CD4-positive, alpha-beta T cell treated with Interleukin-15 for 4 hours (primary cell): ENCODE data around the gene COPS4.
"Not testable (repeated sequence)": the region's sequence is repeated elsewhere in the genome, so short reads cannot be mapped to it uniquely, and the experiment has no call there.

Experiments
- DNase-seq: peaks from one replicate; pipeline ENCODE4 v3.0.0-alpha.2; 2020; ENCODE audit warnings: low spot score

Gene COPS4

GRCh38 chr4:83083925-83084475 lies 49.0 kb downstream of the COPS4 start:
- DNase-seq = peak; percentile 72

GRCh38 chr4:83084956-83085355 lies 50.0 kb downstream of the COPS4 start:
- DNase-seq = not testable (repeated sequence)

DNA sequence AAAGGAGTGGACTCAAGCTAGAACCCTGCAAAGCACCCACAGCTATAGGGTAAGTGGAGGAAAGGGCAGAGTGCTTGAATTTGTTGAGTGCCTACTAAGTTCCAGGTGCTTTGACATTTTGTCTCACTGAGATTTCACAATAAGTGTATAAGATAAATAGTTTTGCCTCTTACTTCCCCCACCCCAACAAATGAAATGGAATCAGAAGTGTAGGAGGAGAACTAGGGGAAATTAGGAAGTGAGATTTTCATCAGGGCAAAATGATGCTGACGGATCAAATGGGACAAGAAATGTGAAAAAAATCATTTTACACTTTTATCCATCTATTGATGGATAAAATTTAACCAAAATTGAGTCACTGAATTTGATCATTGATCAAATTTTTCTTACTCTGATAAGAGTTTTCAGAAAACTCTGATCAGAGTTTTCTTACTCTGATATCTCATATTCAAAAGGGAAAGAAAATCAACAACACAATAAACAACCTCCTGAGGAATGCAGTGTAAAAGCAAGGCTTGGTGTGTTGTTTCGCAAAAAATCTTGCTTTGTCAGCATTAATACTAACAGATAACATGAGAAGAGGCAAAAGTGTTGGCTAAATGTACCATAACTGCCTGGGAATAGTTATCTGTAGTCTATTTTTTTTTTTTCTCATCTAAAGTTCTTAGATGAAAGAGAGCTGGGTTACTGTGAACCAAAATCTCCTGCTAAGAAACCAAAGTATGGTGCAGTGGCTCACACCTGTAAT lies 54.6 kb downstream of the COPS4 start:
- DNase-seq = no peak

- no peak for DNase-seq
Observed at GRCh38 chr4:83093060-83093640, 58.2 kb downstream of the COPS4 start.

GRCh38 chr4:83096397-83096796 lies 61.4 kb downstream of the COPS4 start:
- no peak for DNase-seq

GRCh38 chr4:83104991-83105390 lies 70.0 kb downstream of the COPS4 start:
- DNase-seq = no peak

DNA sequence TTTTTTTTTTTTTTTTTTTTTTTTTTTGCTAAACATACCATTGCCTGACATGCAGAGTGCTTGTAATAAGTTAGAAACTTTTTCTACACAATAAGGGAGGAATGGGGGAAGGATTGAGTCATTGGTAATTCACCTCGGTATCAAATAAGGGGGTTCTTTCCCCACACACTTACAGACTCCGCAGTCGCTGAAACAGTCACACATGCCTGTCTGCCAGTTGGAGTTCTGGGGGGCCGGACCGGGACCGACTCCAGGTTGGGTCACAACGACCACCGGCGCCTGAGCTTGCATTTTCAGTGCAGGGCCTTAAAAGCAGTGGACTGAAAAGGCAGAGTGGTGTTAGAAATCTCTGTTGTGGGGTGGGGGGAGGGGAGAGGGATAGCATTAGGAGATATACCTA lies 72.6 kb downstream of the COPS4 start:
- peak; percentile 35 for DNase-seq

GRCh38 chr4:83108101-83108861 lies 73.3 kb downstream of the COPS4 start:
- peak; percentile 35 for DNase-seq

GRCh38 chr4:83109480-83110222 lies 74.7 kb downstream of the COPS4 start:
- peak; percentile 31 for DNase-seq

- peak; percentile 87 for DNase-seq
Observed at GRCh38 chr4:83110223-83110945, 75.4 kb downstream of the COPS4 start.

GRCh38 chr4:83110970-83111750 lies 76.2 kb downstream of the COPS4 start:
- no peak for DNase-seq

GRCh38 chr4:83111751-83112141 lies 76.8 kb downstream of the COPS4 start:
- not testable (repeated sequence) for DNase-seq

DNA sequence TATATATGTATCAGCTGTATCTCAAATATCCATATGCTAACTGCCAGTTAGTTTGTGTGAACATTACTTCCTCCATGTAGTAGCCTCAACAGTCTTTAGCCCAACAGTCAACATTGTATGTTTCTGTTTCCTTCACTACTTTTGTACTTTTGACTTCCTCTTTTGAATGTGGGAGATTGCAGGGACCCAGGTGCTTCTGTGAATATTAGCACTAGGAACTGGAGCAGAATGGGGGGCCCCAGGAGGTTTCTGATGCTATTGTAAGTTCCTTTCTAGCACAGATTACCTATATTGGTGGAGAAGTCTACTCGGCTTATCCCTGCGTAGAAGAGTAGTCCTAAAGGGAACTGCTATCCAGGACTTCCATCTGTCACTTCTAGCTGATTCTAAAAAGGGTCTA lies 77.2 kb downstream of the COPS4 start:
- peak; percentile 22 for DNase-seq

GRCh38 chr4:83112678-83113428 lies 77.9 kb downstream of the COPS4 start:
- DNase-seq = peak; percentile 24

DNA sequence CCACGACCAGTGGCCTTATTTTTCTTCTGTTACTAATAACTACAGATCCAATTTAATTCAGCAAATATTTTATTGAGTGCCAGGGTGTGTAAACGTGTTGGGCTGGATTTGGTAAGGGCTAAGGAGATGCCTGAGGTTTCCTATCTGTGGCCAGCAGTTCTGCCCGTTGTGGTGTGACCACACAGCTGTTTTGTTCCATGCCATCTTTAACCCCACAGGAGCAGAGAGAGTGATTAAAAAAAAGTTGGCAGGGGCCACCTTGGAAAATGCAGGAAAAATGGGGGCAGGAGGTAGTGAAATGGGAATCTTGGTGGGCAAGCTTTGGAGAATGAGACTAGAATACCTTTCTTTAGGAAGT lies 78.4 kb downstream of the COPS4 start:
- no peak for DNase-seq

GRCh38 chr4:83114576-83114975 lies 79.6 kb downstream of the COPS4 start, which contains the start of gene PLAC8:
Gene PLAC8 (minus strand): TSS chr4:83114729. CDS start chr4:83107921, 6,808 bp downstream.
- DNase-seq = peak; percentile 72

GRCh38 chr4:83115000-83115399 lies 80.0 kb downstream of the COPS4 start:
- DNase-seq = no peak

- DNase-seq = no peak
Observed at GRCh38 chr4:83115656-83116285, 80.8 kb downstream of the COPS4 start.

- DNase-seq = no peak
Observed at GRCh38 chr4:83118869-83119268, 83.9 kb downstream of the COPS4 start.
